SK-MEL-5 (cell line): ENCODE results near the gene TBL1X. TPM values are rescaled to one million over a fixed set of nuclear protein-coding genes. Genes with fewer than 3 reads are reported as not detected.
A peak's percentile ranks its signal among the peaks of the same experiment; 100 is the strongest.
"Not testable (repeated sequence)": the region's sequence is repeated elsewhere in the genome, so short reads cannot be mapped to it uniquely, and the experiment has no call there.

ENCODE experiments used
- DNase-seq: peaks from one replicate; pipeline ENCODE4 v3.0.0-alpha.2; 2016; ENCODE audit warnings: low read depth, low spot score
- in situ Hi-C: cut with HindIII; loops from 2 replicates; pipeline ENCODE4 v1.10.0; 2016; ENCODE audit warnings: low sequenced_read_pairs, high pct_unique_total_duplicates, low pct_unique_long_range_greater_than_20kb
- polyA plus RNA-seq, 2 experiments: library from polyadenylated mRNA; depleted of rRNA; stranded (reverse); fragments of >200 nt; gene quantifications; 2 replicates each; pipeline ENCODE4 v1.2.3, GENCODE V29; 2015
- total RNA-seq: library from RNA; depleted of rRNA; stranded (reverse); fragments of >200 nt; shearing (Covaris generic); gene quantifications from 2 replicates; pipeline ENCODE4 v1.2.3, GENCODE V29; 2014; rRNA removed

Gene TBL1X
- total RNA-seq = 4.8 and 5.3 TPM in 2 replicates
- polyA plus RNA-seq (2015; cell fraction: cytosol; rRNA removed) = 11.3 and 11.4 TPM in 2 replicates
- 2.8 and 4.3 TPM in 2 replicates for polyA plus RNA-seq (2015; cell fraction: nucleus; rRNA removed)

DNA sequence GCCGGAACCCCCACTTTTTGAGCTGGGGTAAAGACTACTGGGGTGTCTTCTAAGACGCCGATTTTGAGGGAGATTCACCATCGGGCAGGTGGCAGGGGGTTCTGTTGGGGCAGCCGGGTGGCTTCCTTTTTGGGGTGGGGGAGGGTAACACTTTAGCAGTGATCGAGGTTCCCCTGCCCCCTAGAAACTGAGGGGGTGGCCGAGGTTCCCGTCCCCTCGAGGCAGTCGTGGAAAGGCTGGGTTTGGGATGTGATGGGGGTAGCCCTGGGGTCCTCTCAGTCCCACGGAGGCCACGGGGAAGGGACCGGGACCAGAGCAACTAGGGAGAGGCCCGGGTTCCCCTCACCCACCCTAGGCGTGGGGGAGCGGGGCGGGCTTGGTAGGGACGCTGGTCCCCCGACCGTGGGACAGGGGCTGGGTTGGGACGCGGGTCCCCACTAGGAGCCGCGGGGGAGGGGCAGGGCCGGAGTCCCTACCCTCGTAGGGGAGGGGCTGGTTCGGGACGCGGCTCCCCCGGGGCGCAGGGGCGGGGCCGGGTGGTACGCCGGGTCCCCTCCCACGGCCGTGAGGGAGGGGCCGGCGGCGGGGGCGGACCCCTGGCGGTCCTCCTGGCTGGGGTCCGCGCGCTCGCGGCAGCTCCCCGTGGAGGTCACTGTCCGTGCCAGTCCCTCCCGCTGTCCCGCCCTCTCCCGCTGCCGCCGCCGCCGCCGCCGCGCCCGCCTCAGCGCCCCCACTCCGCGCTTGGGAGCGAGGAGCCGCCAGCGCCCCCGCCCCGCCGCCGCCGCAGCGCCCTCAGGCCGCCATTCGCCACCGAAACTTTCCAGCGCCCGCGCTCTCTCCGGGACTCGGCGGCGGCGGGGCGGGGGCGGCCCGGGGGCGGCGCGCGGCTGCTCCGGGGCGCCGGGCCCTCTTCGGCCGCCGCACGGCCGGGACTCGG lies at the start of gene TBL1X:
Gene TBL1X (plus strand): TSS at position 624 of the 937 bp plus-strand sequence. CDS start 188,529 bp downstream, outside the sequence.
- peak; percentile 42 for DNase-seq
- in situ Hi-C loops = no loop called here

DNA sequence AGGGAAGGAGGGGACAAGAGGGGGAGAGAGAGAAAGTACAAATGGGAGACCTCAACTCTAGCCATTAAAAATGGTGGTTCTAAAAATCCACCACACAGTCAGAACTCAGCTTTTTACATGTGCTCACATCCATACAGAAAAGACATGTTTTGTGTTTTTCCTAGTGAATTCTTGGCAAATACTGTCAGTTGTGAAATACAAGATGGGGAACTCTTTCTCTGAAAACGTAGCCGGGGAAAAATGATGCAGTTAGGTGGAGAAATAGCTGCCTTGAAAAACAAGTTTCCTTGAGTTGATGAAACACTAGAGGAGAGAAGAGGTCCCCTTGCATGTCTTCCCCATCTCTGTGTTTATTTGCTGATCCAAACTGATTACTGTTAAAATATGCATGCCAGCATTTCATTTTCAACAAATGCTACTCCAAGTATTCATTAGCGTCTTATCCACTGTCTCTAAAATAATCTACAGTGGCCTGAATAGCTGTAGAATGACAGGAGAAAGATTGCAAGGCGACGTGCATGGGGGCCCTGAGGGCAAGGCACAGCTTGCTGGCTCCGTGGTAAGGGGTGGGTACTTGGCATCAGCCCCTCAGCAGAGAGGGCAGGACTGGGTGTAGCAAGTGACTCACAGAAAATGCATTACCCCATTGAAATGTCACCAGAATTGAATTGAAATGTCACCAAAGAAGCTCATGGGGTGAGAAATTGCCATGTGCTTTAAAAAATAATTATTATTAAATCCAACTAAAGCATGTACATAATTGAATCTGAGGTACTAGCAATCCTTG lies 48.1 kb upstream of the TBL1X start:
- DNase-seq = no peak

DNA sequence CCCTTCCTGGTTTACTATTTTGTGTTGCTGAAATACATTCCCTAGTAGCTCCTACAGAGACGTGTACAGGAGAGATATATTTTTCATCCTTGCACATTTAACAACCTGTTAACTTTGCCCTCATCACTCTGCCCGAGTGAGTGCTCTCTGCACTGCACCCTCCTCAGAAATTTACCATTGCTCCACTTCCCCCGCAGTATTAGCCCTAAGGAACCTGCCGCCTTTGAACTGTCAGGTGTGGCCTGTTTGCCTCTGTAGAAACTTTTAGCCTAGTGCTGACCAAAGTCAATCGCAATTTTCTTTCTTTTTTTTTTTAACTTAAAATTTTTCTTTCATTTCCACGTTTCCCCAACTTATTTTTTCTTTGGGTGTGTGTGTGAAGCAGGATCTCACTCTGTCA lies 46.6 kb upstream of the TBL1X start:
- no peak for DNase-seq
- in situ Hi-C loops = no loop called here

More for the DNA sequence above, 48.1 kb upstream of the TBL1X start:
- in situ Hi-C loops = no loop called here

DNA sequence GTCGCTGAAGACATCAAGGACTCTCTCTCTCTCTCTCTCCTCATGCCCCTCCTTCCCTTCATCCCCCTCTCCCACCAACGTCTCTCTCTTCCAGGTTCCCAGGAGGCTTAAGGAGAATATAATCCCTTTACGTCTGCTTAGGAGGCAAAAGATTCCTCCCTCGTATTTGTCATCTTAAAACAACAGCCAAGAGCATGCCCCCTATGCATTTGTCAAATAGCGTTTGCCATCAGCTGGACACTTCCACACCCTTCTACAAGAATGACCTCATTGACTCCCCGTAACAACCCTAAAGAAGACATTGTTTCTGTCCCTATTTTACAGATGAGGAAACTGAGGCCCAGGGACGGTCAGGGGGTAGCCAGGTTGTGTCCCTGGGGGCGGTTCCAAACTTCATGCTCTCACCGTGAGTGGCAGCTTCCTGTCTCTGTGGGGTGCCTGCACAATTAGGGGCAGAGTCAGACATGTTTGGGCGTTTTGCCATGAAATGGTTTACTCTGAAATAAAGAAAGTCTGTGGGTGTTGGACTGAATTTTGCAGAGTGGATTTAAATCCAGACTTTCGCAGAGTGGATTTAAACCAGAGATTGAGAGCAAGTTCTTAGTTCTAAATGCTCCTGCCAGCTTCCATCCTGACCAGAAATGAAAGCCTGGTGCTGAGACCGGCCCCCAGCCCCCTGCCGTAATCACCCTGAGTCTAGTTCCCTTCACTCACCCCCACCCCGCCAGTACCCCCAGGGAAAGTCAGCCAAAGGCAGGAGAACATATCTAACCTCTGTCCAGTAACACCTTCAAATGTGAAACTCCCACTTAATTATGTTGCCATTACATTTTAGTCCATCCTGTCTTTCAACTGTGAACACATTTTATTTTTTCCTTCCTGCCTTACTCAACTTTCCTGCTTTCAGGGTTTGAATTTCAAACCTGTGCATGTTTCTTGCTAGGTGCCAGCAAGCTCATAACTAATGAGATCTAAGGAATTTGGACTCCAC lies 44.3 kb upstream of the TBL1X start:
- no peak for DNase-seq
- in situ Hi-C loops = no loop called here

DNA sequence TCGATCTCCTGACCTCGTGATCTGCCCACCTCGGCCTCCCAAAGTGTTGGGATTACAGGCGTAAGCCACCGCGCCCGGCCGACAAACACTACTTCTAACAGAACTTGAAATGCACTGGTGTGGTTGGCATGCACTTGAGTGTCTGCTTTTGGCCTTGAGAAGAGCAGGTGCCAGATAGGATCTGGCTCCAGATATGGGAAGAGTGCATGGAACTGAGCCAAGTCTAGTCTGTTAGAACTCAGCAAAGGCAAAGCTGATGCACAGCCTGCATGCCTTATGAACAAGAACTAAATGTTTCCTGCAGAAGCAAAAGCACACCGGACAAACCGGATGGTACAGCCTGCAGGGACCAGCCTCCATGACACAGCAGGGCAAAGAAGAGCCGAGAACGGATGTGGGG lies 35.1 kb upstream of the TBL1X start:
- in situ Hi-C loops = no loop called here
- DNase-seq = no peak

DNA sequence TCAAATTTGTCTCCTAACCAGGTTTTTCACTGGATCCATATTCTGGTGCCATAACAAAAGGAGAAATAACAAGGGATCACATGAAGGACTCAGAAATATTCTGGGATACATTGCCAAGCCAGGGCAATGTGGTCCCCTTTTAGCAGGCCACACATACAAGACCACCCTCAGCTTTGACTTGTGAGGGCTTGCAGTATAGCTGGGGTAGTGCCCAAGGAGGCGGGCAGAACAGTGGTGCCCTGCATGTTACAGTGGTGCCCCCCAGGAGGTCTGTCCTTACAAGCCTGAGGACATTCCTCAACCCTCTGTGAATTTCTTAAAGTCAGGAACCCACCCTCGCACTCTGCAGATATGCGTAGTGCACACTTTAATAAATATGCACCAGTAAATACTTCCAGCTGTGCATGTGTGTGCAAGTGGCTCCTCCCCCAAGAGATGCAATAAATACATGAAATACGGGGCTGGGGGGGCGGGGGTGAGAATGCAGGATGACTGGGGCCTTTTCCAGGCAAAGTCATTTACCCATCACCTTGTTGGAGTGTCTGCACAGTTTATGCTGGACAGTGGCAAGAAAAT lies 34.4 kb upstream of the TBL1X start:
- in situ Hi-C loops = no loop called here

DNA sequence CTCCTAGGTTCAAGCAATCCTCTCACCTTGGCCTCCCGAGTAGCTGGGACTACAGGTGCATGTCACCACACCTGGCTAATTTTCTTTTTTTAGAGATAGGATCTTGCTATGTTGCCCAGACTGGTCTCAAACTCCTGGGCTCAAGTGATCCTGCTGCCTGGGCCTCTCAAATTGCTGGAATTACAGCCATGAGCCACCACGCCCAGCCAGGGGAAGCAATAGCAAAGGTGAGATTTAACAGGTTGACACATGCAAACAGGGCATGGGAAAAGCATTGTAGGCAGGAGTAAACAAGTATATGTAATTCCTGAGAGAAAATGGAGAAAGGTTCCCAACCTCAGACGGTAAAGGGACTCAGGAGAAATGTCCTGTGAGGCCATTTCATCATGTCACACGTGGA lies 33.6 kb upstream of the TBL1X start:
- no peak for DNase-seq
- in situ Hi-C loops = no loop called here

More for the DNA sequence above, 34.4 kb upstream of the TBL1X start:
- no peak for DNase-seq

DNA sequence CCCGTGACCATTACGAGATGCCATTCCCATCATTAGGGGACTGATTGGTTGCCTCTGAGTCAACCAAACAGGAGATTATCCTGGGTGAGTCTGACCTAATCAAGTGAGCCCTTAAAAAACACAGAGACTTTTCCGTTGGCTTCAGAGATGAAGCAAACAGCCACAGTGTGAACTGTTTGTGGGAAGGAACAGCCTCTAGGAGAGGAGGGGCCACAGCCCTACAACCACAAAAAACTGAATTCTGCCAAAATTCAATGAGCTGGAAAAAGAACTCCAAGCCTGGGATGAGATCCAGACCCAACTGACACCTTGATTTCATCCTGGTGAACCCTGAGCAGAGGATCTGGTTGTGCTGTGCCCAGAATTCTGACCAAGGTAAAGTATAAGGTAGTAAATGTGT lies 31.3 kb upstream of the TBL1X start:
- no peak for DNase-seq
- in situ Hi-C loops = no loop called here

DNA sequence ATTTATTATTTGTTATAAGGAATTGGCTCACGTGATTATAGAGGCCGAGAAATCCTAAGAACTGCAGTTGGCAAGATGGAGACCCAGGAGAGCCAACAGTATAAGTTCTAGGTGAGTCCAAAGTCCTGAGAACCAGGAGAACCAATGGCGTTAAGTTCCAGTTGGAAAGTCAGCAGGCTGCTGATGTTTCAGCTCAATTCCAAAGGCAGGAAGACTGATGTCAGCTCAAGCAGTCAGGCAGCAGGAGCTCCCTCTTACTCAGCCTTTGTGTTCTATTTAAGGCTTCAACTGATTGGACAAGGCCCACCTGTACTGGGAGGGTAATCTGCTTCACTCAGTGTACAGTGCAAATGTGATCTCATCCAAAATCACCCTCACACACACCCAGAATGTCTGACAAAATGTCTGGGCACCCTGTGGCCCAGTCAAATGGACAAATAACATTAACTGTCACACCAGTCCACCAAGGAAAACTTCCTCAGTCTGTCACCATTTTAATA lies 30.8 kb upstream of the TBL1X start:
- no peak for DNase-seq
- in situ Hi-C loops = no loop called here

DNA sequence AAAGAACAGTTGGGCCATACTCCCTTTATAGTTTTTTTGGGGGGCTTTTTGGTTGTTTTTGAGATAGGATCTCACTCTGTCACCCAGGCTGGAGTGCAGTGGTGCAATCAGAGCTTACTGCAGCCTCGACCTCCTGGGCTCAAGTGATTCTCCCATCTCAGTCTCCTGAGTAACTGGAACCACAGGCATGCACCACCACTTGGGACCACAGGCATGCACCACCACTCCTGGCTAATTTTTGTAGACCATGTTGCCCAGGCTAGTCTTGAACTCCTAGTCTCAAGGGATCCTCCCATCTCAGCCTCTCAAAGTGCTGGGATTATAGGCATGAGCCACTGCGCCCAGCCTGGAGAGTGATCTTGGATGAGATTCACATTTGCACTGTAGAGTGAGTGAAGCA lies 29.8 kb upstream of the TBL1X start:
- in situ Hi-C loops, DNase-seq: not testable (repeated sequence)

DNA sequence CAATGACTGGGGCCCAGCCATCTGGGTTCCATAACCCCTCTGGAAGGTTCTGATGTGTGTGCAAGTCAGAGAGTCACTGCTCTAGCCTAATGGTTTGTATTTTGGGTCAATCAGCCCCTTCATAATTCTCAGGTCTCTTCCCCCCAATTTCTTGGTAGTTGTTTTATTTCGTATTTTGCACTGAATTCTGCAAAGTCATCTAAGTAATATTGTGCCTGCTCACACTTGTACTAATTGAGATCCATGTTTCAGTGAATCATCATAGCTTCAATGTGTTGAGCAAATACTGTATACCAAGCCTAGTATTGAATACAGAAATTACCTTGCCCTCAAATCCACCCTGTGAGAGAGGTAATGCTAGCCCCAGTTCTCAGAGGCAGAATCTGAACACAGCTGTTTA lies 28.0 kb upstream of the TBL1X start:
- DNase-seq = no peak
- in situ Hi-C loops = no loop called here

DNA sequence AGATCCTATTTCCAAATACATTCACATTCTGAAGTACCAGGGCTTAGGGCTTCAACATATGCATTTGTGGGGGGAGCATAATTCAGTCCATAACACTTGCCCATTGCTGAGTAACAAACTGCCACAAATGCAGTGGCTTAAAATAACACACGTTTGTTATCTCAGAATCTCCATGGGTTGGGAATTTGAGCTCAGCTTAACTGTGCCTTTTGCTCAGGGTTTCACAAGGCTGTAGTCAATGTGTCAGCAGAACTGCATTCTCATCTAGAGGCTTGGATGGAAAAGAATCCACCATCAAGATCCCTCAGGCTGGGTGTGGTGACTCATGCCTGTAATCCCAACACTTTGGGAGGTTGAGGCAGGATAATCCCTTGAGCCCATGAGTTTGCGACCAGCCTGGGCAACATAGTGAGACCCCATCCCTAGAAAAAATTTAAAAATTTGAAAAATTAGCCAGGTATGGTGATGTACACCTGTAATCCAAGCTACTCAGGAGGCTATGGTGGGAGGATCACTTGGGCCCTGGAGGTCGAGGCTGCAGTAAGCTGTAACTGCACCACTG lies 25.8 kb upstream of the TBL1X start:
- no peak for DNase-seq
- in situ Hi-C loops = no loop called here

DNA sequence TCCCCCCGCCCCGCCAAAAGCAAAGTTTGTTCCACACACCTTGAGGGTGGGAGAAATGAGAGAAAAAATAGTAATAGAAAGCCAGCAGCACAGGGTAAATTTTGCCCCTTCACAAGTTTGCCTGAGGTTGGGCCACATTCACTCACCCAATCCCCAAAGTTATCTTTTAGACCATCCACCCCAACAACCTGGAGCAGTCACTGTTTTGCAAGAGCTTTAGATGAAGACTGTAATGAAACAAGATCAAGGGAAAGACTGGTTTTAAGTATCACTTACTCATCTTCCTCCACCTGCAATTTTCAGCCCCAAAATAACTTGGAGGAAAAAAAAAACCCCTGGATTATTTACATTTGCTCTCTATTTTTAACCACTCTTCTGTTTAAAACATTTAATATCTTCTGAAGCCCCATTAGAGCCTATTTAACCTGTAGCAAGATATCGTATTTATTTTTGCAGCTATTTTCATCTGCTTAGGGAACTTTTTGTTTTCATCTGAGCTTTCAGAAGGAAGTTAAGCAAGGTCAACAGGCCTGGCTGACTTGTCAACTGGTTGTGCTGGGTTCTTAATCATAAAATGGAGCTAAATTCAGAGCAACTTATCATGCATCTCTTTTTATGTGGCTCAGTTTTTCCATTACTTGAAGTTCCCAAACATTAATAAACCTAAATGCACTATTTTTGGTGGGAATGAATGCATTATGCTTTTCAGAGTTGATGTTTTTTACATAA lies 24.6 kb upstream of the TBL1X start:
- in situ Hi-C loops = no loop called here

DNA sequence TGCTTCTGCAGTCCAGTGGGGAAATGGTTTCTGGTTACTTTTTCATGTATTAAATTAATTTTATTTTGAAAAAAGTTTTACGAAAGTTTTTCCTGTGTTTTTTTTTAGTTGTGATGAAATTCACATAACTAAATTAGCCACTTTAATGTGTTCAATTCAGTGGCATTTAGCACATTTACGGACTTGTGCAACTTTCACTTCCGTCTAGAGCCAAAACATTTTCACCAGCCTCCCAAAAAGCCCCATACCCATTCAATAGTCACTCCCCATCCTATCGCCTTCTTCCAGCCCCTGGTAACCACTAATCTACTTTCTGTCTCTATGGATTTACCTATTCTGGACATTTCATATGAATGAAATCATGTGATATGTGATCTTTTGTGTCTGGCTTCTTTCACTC lies 22.8 kb upstream of the TBL1X start:
- no peak for DNase-seq
- in situ Hi-C loops = no loop called here

More for the DNA sequence above, 24.6 kb upstream of the TBL1X start:
- no peak for DNase-seq

DNA sequence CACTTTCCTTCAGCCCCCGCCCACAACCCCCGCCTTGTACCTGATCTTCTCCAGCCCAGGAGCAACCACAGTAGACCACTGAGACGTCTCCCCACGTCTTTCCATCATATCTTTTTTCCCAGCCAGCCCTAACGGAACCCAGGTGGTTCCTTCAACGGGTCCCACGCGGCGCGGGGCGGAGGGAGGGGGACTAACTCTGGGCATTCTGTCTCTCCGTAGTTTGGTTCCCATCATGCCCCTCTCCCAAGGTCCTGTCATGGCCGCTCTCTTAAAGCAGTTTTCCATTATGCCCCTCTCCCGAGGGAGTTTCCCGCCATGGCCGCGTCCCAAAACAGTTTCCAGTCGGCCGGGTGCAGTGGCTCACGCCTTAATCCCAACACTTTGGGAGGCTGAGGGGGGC lies 21.5 kb upstream of the TBL1X start:
- in situ Hi-C loops = no loop called here
- no peak for DNase-seq

DNA sequence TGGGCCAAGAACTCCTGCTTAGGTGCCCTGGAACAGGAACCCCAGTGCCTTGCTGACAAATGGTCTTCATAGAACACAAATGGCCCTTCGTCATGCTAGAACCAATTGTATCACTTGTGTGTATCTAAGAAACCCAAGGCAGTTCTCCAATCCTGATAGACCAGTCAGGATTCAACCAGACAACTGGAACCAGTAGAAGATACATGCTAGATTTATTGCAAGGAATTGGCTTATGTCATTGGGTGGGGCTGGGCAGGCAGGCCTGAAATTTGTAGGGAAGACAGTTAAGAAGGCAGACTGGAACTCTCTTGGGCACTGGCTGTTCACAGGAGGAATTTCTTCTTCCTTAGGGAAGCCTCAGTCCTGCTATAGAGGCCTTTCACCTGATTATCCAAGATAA lies 17.0 kb upstream of the TBL1X start:
- in situ Hi-C loops = no loop called here
- DNase-seq = no peak
